Measurements from ENCODE around the gene RUVBL1. TPM values are rescaled to one million over a fixed set of nuclear protein-coding genes. Genes with fewer than 3 reads are reported as not detected.
A peak's percentile ranks its signal among the peaks of the same experiment; 100 is the strongest.

RUVBL1 gene
- total and polyA plus RNA-seq, 2 of the 4 experiments (the other 2 are of a cell fraction): 68.7 to 83.3 TPM

DNA sequence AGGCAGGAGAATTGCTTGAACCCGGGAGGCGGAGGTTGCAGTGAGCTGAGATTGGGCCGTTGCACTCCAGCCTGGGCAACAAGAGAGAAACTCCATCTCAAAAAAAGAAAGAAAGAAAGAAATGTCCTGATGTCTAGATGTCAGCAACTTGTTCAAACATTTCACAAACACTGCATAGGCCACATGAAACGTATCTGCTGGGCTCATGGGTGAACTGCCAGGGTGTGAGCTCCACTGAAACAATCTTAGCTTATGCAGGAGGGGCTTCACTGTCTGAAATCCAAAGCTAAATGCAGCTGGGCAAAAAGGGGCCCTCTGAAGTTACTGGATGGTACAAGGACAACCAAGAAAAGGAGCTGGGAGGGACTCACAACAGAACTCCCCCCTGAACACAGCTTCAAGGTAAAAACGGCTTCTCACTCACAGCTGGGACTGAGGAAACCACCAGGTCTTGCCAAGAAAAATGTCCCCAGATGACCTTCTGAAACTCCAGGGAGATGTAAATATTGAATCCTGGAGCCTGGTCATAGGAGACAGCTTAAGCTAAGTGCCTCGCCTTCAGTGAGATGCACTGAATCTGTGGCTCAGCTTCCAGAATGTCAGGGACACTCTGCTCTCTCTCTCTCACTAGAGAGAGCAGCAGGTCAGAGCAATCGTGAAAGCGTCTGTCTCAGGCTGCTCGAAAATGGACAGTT is 39.5 kb downstream of the RUVBL1 start:
- ATAC-seq (ENCODE audit: low read depth): peak; percentile 40
- peaks cover 16% of the 10 kb centered on the region for H4K20me1 ChIP-seq (ENCODE audit: insufficient read depth, low read length)
- peak overlapping the region; percentile 58 for H2BK120ac ChIP-seq (ENCODE audit: low read depth, low read length)
- H2BK15ac ChIP-seq (ENCODE audit: low read depth, low read length): no peak overlapping the region
- peak overlapping the region; percentile 46; the same call in 1 of the 2 replicates for H3K14ac ChIP-seq (replicated peaks; ENCODE audit: low read depth, low read length)
- CTCF ChIA-PET: interaction anchor here (0.8 to 1.2 kb wide), 3 partner anchors 10 to 16 kb away, joined by 3 to 4 read pairs (median 3); no protein-coding TSS in a partner anchor
- dilution Hi-C loops (cut with HindIII; ENCODE audit: low sequenced_read_pairs, unreplicated experiment) (no loop called here), intact Hi-C loops (cut with micrococcal nuclease) (no loop called here), in situ Hi-C loops (cut with MboI; ENCODE audit: low sequenced_read_pairs) (no loop called here)
- no peak overlapping the region for H3K9ac ChIP-seq (ENCODE audit: low read depth, low read length)
- POLR2A ChIA-PET (ENCODE audit: unreplicated experiment): no interaction called here
- H3K9me3 ChIP-seq (ENCODE audit: control insufficient read depth, insufficient read depth, low read length): no peaks in the 10 kb centered on the region
- no TSS peak for BruUV-seq (replicated peaks)
- H3K4me3 ChIP-seq (ENCODE audit: insufficient read depth, low read depth, low read length): no peak overlapping the region
- H3K4ac ChIP-seq (ENCODE audit: low read depth, low read length): peak overlapping the region; percentile 72
- no peak overlapping the region for H2AK9ac ChIP-seq (replicated peaks; ENCODE audit: low read depth, low read length, poor library complexity)
- peaks cover 27% of the 10 kb centered on the region for H3K4me1 ChIP-seq (ENCODE audit: control insufficient read depth, insufficient read depth, low read length)
- 0 out of 2 replicates have a peak overlapping the region, but pooled peaks have one; percentile 24 for H3K23ac ChIP-seq (ENCODE audit: low read depth, low read length)
- no peak overlapping the region; the same call in 1 of the 2 replicates for H3K4me2 ChIP-seq (ENCODE audit: low read depth, low read length)
- no peak overlapping the region for H4K5ac ChIP-seq (ENCODE audit: low read depth, low read length)
- peak; percentile 76 for DNase-seq
- TF ChIP-seq RCOR1 (IDR thresholded peaks at IDR 0.05; ENCODE audit: insufficient replicate concordance, low read length): no peak
- no peak for TF ChIP-seq RAD21 (IDR thresholded peaks at IDR 0.05; ENCODE audit: low read length)
- TF ChIP-seq, protein P1, sequence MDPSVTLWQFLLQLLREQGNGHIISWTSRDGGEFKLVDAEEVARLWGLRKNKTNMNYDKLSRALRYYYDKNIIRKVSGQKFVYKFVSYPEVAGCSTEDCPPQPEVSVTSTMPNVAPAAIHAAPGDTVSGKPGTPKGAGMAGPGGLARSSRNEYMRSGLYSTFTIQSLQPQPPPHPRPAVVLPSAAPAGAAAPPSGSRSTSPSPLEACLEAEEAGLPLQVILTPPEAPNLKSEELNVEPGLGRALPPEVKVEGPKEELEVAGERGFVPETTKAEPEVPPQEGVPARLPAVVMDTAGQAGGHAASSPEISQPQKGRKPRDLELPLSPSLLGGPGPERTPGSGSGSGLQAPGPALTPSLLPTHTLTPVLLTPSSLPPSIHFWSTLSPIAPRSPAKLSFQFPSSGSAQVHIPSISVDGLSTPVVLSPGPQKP (IDR thresholded peaks at IDR 0.05; ENCODE audit: borderline replicate concordance, low read depth, low read length): no peak
- TF ChIP-seq SMC3 (IDR thresholded peaks at IDR 0.05; ENCODE audit: low read depth, low read length): no peak
- TF ChIP-seq POLR2A (IDR thresholded peaks at IDR 0.05; ENCODE audit: low read depth, low read length): no peak
- TF ChIP-seq MXI1 (IDR thresholded peaks at IDR 0.05; ENCODE audit: borderline replicate concordance, low read depth, low read length): no peak
- no peak for TF ChIP-seq RFX5 (IDR thresholded peaks at IDR 0.05; ENCODE audit: low read depth, low read length)
- H3K9me1 ChIP-seq (ENCODE audit: insufficient read depth, low read length): peaks cover 33% of the 10 kb centered on the region
- WGBS, 2 experiments (ENCODE audit: extremely low coverage in 2 of 2, insufficient read length in 1 of 2): no CpG with 5 or more reads among the region's 9 CpGs
- H2AFZ ChIP-seq (replicated peaks; ENCODE audit: low read length, poor library complexity): no peak overlapping the region
- H3K79me1 ChIP-seq (ENCODE audit: low read depth in 1 of 2, low read length in 2 of 2): peaks cover 0 to 50% of the 10 kb centered on the region in 2 experiments; a peak in 3 of 4 replicates
- H4K8ac ChIP-seq (ENCODE audit: low read depth in 2 of 2, low read length in 2 of 2): peak overlapping the region in 1 of 2 experiments; percentile 26; a peak in 1 of 4 replicates
- H2BK20ac ChIP-seq (ENCODE audit: low read depth, low read length): peak overlapping the region; percentile 48; the same call in 1 of the 2 replicates
- no peaks in the 10 kb centered on the region for H3K27me3 ChIP-seq (ENCODE audit: control insufficient read depth, insufficient read depth, low read length)
- H3K18ac ChIP-seq (ENCODE audit: low read depth, low read length): no peak overlapping the region
- H2BK5ac ChIP-seq (ENCODE audit: low read depth, low read length, poor library complexity, severe bottlenecking): no peak overlapping the region
- H3K27ac ChIP-seq (ENCODE audit: insufficient read depth, low read length): peak overlapping the region; percentile 30; the same call in 1 of the 2 replicates
- no peak overlapping the region for H3K56ac ChIP-seq (ENCODE audit: extremely low read depth, insufficient read depth, low read length)
- H3K36me3 ChIP-seq (ENCODE audit: control insufficient read depth, insufficient read depth, low read length): peaks cover 16% of the 10 kb centered on the region
- H4K91ac ChIP-seq (ENCODE audit: insufficient read depth, low read depth, low read length): peak overlapping the region; percentile 55
- peak overlapping the region; percentile 17; the same call in 1 of the 2 replicates for H2AK5ac ChIP-seq (ENCODE audit: low read depth, low read length)

Data from IMR-90 (cell line).